ENCODE data around the gene H2AZ1.

Gene H2AZ1

DNA sequence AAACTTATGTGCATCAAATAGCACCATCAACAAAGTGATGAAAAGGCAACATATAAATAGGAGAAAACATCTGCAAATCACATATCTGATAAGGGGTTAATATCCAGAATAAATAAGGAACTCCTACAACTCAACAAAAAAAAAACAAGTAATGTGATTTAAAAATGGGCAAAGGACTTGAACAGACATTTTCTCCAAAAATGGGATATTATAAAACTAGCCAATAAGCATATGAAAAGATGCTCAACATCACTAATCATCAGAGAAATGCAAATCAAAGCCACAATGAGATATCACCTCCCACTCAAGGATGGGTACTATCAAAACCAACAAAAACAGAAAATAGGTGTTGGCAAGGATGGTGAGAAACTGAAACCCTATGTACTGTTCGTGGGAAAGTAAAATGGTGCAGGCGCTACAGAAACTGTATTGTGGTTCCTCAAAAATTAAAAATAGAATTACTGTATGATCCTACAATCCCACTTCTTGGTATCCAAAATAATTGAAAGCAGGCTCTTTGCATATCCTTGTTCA is 6.1 kb downstream of the H2AZ1 start:
- Histone ChIP-seq H3K36me3 (replicated peaks) (peaks cover 3% of the 10 kb centered on the region), H3K27ac (no peak overlapping the region), H3K27me3 (replicated peaks) (no peaks in the 10 kb centered on the region), H3K4me3 (ENCODE audit: low read depth, low read length) (no peak overlapping the region)
- DNase-seq: no peak
- in situ Hi-C loops (cut with HindIII; ENCODE audit: low pct_ligation_motif_present, low sequenced_read_pairs): no loop called here
- TF ChIP-seq, protein P1, sequence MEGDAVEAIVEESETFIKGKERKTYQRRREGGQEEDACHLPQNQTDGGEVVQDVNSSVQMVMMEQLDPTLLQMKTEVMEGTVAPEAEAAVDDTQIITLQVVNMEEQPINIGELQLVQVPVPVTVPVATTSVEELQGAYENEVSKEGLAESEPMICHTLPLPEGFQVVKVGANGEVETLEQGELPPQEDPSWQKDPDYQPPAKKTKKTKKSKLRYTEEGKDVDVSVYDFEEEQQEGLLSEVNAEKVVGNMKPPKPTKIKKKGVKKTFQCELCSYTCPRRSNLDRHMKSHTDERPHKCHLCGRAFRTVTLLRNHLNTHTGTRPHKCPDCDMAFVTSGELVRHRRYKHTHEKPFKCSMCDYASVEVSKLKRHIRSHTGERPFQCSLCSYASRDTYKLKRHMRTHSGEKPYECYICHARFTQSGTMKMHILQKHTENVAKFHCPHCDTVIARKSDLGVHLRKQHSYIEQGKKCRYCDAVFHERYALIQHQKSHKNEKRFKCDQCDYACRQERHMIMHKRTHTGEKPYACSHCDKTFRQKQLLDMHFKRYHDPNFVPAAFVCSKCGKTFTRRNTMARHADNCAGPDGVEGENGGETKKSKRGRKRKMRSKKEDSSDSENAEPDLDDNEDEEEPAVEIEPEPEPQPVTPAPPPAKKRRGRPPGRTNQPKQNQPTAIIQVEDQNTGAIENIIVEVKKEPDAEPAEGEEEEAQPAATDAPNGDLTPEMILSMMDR (IDR thresholded peaks at IDR 0.05; ENCODE audit: low read depth, low read length, missing control alignments): no peak

- no peak for DNase-seq
- no peaks in the 10 kb centered on the region for H3K27me3 ChIP-seq (replicated peaks)
- in situ Hi-C loops (cut with HindIII; ENCODE audit: low pct_ligation_motif_present, low sequenced_read_pairs): no loop called here
- H3K27ac ChIP-seq: no peak overlapping the region
- TF ChIP-seq, protein P1 (IDR thresholded peaks at IDR 0.05; ENCODE audit: low read depth, low read length, missing control alignments): no peak
- H3K36me3 ChIP-seq (replicated peaks): no peaks in the 10 kb centered on the region
- no peak overlapping the region for H3K4me3 ChIP-seq (ENCODE audit: low read depth, low read length)
Observed at GRCh38 chr4:99938243-99938753, 11.8 kb downstream of the H2AZ1 start.

- no peak for DNase-seq
- Histone ChIP-seq H3K27me3 (replicated peaks) (no peaks in the 10 kb centered on the region), H3K27ac (no peak overlapping the region), H3K4me3 (ENCODE audit: low read depth, low read length) (no peak overlapping the region), H3K36me3 (replicated peaks) (no peaks in the 10 kb centered on the region)
- TF ChIP-seq, protein P1 (IDR thresholded peaks at IDR 0.05; ENCODE audit: low read depth, low read length, missing control alignments): no peak
- in situ Hi-C loops (cut with HindIII; ENCODE audit: low pct_ligation_motif_present, low sequenced_read_pairs): no loop called here
Observed at GRCh38 chr4:99934891-99935290, 15.2 kb downstream of the H2AZ1 start.

DNA sequence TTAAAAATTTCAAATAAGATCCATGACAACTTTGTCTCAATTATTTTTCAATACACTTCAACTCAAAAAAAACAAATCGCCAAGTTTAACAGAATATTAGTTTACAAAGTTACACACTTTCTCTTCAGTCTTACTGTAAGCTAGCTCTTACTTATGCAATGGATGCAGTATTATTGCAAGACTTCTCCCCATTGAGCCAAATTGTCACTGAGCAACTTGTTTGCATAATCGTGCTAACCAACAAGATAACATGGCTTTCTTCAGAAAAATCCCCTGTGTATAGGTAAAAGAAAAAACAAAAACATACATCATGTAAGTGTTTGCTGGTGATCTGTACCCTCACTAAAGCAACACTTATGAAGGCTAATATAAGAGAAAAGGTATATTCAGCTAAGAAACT is 22.5 kb downstream of the H2AZ1 start:
- Histone ChIP-seq H3K36me3 (replicated peaks) (no peaks in the 10 kb centered on the region), H3K27ac (no peak overlapping the region), H3K4me3 (ENCODE audit: low read depth, low read length) (no peak overlapping the region), H3K27me3 (replicated peaks) (no peaks in the 10 kb centered on the region)
- in situ Hi-C loops (cut with HindIII; ENCODE audit: low pct_ligation_motif_present, low sequenced_read_pairs): no loop called here
- no peak for DNase-seq
- TF ChIP-seq, protein P1 (IDR thresholded peaks at IDR 0.05; ENCODE audit: low read depth, low read length, missing control alignments): no peak

DNA sequence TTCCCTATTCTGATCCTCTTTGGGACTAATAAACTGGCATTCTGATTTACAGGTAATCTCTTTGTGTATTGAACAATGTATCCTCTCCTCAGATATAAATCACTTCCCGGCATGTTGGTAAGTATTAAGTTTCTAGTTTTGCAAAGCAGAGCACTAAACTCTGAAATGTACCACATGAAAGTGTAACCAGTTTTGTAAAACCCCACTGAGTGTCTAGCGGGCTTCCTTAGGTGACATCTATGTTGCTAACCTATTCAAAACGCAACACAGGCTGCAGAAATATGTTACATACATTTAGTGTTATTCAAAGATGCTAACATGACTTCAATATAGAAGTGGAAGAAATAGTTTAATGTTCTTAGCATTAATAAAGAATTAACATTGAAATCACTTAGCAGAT is 28.9 kb downstream of the H2AZ1 start:
- Histone ChIP-seq H3K27ac (no peak overlapping the region), H3K36me3 (replicated peaks) (peaks cover 8% of the 10 kb centered on the region), H3K27me3 (replicated peaks) (no peaks in the 10 kb centered on the region), H3K4me3 (ENCODE audit: low read depth, low read length) (no peak overlapping the region)
- TF ChIP-seq, protein P1 (IDR thresholded peaks at IDR 0.05; ENCODE audit: low read depth, low read length, missing control alignments): no peak
- no peak for DNase-seq
- in situ Hi-C loops (cut with HindIII; ENCODE audit: low pct_ligation_motif_present, low sequenced_read_pairs): no loop called here

GRCh38 chr4:99918656-99919055 is 31.4 kb downstream of the H2AZ1 start:
- TF ChIP-seq, protein P1 (IDR thresholded peaks at IDR 0.05; ENCODE audit: low read depth, low read length, missing control alignments): no peak
- in situ Hi-C loops (cut with HindIII; ENCODE audit: low pct_ligation_motif_present, low sequenced_read_pairs): no loop called here
- H3K4me3 ChIP-seq (ENCODE audit: low read depth, low read length): no peak overlapping the region
- no peaks in the 10 kb centered on the region for H3K27me3 ChIP-seq (replicated peaks)
- H3K36me3 ChIP-seq (replicated peaks): peaks cover 11% of the 10 kb centered on the region
- no peak overlapping the region for H3K27ac ChIP-seq
- DNase-seq: no peak

All from brain microvascular endothelial cell (primary cell).